COR-L47 (cell line): ENCODE measurements around the gene C6orf47.
A peak's percentile ranks its signal among the peaks of the same experiment; 100 is the strongest.

Experiments used
- DNase-seq: peaks from one replicate; lab custom pipeline; 2025; lab: John Stamatoyannopoulos, UW

C6orf47 gene

DNA sequence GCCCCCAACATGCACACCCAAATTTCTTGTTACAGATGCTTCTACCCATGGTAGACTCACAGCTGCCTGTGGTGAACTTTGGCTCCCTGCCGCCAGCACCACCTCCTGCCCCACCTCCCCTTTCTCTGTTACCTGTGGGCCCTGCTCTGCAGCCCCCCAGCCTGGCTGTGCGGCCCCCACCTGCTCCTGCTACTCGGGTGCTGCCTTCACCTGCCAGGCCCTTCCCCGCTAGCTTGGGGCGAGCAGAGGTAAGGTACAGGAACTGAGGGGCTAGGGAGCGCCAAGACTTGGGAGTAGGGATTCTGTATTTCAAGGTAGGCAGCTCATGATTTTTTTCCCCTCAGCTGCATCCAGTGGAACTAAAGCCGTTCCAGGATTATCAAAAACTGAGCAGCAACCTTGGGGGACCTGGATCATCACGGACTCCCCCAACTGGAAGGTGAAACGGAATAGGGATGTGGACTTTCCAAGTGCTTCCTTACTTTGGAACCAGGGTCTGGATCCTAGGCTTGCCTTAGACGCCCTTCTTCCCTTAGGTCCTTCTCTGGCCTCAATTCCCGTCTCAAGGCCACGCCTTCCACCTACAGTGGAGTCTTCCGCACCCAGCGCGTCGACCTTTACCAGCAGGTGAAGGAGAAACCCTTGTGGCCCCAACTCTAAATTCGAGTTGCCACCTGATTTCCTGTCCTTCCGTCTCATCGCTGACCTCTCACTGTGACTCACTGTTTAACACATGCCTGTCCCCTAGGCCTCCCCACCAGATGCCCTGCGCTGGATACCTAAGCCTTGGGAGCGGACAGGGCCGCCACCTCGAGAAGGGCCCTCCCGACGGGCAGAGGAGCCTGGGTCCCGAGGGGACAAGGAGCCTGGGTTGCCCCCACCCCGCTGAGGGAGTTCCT is 23.6 kb downstream of the C6orf47 start:
- DNase-seq: no peak

DNA sequence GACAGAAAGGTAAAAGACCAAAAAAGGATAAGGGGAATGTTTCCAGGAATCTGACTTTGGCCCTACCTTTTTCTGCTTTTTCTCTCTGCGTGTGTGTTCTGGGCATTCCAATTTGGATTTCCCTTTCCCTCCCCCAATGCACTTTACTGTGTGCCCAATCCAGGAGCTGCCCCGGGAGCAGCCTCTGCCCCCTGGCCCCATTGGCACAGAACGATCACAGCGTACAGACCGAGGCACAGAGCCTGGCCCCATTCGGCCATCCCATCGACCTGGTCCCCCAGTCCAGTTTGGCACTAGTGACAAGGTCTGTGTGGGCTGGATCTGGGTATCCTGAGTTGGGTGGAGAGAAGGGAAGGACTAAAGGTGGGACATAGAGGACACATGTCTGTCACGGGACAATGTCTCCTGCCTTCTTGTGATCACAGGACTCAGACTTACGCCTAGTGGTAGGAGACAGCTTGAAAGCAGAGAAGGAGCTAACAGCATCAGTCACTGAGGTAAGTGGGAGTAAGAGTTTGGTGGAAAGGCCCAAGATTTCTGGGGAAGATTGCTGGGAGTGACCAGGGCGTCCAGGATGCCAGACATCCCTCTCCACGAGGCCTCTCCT is 25.5 kb downstream of the C6orf47 start:
- DNase-seq: no peak

DNA sequence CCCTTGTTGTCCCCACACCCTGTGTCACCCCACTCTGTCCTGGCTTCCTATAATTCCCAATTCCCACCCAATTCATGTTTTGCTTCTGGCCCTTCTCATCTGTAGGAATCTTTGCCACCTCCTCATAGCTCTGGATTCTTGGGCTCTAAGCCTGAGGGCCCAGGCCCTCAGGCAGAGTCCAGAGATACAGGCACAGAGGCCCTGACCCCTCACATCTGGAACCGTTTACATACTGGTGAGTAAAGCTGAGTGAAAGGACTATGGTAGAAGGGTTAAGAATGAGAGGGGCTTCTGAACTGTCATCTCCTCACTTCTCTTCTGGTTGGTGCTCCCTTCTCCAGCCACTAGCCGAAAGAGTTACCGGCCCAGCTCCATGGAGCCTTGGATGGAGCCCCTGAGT is 26.4 kb downstream of the C6orf47 start:
- no peak for DNase-seq

DNA sequence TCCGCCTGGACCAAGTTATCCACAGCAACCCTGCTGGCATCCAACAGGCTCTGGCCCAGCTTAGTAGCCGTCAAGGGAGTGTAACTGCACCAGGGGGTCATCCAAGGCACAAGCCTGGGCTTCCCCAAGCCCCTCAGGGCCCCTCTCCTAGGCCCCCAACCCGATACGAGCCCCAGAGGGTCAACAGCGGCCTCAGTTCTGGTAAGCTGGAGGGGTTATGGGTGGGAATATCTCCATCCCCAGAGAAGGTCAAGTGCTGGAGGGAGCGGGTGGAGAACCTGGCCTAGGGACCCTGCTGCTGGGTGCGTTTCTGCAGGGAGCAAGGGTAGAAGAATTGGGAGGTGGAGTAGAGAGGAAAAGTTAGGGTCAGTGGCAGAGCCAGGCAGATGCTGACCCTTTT is 27.1 kb downstream of the C6orf47 start:
- no peak for DNase-seq

DNA sequence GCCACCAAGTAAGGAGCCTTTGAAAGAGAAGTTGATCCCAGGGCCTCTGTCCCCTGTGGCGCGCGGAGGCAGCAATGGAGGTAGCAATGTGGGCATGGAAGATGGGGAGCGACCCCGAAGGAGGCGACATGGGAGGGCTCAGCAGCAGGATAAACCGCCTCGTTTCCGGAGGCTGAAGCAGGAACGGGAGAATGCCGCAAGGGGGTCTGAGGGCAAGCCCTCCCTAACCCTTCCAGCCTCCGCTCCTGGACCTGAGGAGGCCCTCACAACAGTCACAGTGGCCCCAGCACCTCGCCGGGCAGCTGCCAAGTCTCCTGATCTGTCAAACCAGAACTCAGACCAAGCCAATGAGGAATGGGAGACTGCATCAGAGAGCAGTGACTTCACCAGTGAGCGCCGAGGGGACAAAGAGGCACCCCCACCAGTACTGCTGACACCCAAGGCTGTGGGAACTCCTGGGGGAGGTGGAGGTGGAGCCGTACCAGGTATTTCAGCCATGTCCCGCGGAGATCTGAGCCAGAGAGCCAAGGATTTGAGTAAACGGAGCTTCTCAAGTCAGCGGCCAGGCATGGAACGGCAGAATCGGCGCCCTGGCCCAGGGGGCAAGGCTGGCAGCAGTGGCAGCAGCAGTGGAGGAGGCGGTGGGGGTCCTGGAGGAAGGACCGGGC is 28.2 kb downstream of the C6orf47 start:
- no peak for DNase-seq

DNA sequence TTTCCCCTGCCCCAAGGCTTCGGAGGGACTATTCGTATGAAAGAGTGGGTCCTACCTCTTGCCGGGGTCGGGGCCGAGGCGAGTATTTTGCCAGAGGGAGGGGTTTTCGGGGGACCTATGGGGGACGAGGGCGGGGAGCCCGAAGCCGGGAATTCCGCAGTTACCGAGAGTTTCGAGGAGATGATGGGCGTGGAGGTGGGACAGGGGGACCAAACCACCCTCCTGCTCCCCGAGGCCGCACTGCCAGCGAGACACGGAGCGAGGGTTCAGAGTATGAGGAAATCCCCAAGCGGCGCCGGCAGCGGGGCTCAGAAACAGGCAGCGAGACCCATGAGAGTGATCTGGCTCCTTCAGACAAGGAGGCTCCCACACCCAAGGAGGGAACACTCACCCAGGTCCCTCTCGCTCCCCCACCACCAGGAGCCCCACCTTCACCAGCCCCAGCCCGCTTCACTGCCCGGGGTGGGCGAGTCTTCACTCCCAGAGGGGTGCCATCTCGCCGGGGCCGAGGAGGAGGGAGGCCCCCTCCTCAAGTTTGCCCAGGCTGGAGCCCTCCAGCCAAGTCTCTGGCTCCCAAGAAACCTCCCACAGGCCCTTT is 28.8 kb downstream of the C6orf47 start:
- DNase-seq: no peak

DNA sequence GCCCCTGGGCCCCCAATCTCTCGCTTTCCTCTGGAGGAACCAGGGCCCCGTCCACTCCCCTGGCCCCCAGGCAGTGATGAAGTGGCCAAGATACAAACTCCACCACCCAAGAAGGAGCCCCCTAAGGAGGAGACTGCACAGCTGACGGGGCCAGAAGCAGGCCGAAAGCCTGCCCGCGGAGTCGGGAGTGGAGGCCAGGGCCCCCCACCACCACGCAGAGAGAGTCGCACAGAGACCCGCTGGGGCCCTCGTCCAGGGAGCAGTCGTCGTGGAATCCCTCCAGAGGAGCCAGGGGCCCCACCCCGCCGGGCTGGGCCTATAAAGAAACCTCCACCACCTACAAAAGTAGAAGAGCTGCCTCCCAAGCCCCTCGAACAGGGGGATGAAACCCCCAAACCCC is 29.4 kb downstream of the C6orf47 start:
- no peak for DNase-seq

DNA sequence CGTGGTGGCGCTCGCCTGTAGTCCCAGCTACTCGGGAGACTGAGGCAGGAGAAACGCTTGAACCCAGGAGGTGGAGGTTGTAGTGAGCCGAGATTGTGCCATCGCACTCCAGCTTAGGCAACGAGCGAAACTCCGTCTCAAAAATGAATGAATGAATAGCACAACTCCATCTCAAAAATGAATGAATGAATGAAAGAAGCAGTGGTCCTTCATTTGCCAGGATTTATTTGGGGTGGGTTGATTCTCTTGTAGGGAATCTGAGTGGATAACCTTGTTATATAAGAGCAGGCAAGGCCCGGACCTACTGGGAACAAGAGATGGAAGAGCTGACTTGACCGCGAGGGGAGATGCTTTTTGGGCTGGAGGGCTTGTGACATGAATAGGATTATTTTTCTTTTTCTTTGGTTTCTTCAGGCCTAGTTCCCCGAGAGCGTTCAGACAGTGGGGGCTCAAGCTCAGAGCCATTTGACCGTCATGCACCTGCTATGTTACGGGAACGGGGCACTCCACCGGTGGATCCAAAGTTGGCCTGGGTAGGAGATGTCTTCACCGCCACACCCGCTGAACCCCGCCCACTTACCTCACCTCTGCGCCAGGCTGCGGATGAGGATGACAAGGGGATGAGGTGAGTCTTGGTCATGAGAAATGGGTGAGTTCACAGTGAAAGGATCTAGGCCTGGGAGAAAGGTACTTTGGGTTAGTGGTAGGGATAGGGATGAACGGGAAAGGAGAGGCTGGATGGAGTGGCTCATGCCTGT is 30.2 kb downstream of the C6orf47 start:
- DNase-seq: no peak

DNA sequence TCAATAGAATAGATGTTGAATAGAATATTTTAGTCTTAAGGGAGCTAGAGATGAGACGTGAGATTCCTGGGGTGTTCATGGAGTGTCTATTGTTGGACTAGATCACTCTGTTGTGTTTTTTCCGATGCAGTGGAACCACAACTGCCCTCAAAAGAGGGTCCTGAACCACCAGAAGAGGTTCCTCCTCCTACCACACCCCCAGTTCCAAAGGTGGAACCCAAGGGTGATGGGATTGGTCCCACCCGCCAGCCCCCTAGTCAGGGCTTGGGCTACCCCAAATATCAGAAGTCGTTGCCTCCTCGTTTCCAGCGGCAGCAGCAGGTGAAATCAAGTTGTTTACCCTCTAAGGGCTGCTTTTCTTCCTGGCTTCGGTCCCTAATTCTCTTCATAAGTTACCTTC is 31.6 kb downstream of the C6orf47 start:
- no peak for DNase-seq

DNA sequence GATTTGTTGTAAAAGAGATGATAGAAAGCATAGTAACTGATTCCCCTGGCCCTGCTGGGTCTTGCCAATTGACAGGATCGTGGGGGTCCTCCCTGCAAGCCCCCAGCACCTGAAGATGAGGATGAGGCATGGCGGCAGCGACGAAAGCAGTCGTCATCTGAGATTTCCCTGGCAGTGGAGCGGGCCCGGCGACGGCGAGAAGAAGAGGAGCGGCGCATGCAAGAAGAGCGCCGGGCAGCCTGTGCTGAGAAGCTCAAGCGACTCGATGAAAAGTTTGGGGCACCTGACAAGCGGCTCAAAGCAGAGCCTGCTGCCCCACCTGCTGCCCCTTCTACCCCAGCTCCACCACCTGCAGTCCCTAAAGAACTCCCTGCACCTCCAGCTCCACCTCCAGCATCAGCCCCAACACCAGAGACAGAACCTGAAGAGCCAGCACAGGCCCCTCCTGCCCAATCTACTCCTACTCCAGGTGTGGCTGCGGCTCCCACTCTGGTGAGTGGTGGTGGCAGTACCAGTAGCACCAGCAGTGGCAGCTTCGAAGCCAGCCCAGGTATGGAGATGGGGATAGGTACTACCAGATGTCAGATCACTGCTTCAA is 32.8 kb downstream of the C6orf47 start:
- DNase-seq: no peak

DNA sequence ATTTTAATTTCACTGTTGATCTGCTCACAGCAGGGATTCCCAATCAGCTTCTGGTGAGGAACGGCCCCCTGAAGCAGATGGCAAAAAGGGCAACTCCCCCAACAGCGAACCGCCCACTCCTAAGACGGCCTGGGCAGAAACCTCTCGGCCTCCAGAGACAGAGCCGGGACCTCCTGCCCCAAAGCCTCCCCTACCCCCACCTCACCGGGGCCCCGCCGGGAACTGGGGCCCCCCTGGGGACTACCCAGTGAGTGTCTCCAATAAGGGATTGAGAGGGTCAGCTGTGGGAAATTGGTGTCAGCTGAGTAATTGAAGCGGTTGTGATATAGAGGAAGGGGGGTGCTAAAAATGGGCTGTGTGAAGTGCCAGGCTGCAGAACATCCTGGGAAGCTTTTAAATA is 33.6 kb downstream of the C6orf47 start:
- DNase-seq: no peak

DNA sequence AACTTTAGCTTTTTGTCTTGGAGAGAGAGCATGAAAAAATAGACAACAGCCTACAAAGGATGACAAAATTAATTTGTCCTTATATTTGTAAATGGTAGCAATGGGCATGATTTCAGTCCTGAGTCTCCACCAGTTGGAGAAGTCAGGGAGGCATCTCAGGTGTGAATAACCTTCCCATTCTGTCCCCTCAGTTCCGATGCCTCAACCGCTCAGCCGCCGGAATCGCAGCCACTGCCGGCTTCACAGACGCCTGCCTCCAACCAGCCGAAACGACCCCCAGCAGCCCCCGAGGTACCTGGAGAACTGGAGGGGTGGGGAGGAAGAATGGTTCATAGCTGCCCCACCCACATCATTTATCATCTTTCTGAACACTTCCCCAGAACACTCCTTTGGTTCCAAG is 36.5 kb downstream of the C6orf47 start:
- no peak for DNase-seq

DNA sequence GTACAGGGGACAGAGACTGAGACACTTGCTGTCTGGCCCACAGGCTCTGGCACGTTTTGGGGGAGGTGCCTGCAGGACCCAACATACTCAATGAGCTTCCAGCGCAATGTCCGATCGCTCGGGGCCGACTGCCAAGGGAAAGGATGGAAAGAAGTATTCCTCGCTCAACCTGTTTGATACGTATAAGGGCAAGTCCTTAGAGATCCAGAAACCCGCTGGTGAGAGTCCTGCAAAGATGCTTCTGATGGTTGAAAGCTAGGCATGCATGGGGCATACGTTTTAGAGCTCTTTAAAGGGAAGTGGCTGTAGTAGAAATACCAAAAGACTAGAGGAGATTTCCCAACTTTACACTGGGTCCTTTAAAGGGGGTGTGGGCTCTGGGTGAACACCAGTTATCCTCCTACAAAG is 37.9 kb downstream of the C6orf47 start:
- no peak for DNase-seq

DNA sequence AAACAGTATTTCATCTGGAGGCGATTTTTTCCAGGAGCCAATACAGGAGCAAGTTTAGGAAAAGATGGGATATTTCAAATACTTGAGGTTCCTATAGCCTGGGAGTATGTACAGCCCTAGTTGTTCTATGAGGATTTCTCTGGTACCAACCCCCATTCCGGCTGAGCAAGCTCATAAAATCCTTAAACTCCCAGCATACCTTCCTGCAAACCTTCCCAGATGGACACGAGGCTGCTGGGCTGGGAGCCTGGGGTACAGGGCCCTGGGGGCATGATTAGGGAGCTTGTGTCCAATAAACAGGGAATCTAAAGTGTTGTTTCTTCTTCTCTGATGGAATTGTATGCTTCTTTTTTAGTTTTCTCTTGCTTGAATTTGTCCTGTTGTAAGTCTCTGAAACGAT is 38.6 kb downstream of the C6orf47 start:
- no peak for DNase-seq

DNA sequence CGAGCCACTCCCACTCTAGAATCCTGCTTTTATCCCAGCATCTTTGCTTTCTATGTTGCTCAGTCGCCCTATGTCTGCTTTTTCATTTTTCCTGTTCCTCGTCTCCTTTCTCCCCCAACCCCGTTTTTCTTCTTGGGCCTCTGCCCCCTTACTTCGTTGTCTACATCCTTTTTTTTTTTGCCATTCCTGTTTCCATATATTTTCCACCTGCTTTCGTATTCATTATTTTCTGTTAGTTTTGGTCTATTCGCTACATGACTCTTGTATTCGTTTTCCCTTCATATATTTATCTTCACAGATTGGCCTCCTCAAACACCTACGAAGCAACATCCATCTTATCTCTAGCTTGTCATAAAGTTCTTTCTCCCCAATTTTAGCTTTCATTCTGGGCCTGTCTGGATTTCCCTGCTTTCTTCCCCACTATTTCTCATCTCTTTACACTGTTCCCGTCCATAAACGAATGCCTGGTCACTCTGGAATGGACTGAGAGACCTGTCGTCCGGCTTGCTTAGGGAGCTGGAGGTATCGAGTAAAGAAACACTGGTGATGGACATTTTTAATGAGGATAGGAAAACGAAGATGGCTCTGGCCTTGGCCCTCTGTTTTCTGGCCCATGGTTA is 39.1 kb downstream of the C6orf47 start:
- DNase-seq: no peak

DNA sequence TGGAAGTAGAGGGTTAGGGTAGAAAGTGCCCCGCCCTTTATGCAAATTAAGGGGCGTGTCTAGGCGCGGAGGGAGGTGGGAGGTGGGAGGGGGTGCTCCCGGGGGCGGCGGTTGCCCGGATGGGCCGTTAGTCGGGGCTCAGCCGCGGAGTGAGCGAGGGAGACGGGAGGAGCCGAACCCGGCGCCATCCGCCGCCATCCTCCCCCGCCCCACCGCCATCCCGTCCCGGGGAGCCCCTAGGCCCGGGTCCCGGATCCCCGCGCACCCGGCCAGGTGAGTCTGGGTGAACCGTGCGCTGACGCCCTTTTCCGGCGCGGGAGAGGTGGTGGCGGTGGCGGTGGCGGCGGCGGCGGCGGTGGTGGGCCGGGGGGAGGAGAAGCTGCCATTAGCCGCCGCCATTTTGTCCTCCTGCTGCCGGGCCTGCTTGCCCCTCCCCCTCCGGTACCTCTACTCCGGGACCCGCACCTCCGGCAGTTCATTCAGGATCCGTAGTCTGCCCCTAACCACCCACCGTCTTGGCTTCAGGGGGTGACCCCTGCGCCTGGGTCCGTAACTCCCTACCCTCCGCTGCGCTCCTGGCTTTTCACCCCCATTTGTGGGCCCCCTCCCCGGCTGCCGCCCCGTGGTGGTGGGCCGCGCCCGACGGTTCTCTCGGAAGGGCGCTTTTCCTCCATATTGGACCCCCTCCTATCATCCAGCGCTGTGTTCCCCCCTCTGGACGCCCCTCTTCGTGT is 39.8 kb downstream of the C6orf47 start, which contains the start of gene PRRC2A:
Gene PRRC2A (plus strand): TSS at position 130 of the 734 bp plus-strand sequence. CDS start 2,075 bp downstream, outside the sequence.
- DNase-seq: peak; percentile 82

DNA sequence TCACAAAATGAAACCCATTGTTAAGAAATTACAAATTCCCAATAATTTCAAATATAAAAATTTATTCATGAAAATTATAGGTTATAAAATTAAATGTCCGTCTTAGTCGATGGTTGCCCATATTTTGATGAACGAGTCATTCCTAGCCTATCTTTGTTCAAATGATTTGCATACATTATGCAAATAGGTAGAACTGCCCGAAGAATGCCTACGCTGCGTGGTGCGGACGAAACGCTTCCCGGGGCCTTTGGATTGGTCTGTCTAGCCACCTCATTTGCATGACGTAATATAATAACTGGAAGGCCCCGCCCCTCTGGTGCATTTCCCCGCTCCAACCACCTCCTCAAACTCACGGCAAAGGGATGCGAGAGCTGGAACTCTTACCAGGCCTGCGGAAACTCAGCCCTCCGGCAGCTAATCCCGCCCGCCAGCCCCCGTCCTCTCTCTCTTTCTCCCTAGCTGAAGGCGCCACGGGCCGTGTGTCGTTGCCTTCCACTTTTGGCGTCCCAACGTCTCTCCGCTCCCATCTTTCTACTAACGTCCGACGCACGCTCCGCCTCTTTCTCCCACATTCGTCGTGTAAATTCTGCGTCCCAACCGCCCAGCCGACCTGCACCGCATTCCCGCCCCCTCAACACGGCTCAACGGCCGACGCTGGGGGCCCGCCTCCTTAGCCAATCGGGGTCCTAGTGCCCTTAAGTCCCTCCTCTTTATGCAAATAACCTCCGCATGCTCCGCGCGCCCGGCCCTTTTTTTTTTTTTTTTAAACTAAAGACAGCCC is 40.6 kb downstream of the C6orf47 start:
- DNase-seq: peak; percentile 99

DNA sequence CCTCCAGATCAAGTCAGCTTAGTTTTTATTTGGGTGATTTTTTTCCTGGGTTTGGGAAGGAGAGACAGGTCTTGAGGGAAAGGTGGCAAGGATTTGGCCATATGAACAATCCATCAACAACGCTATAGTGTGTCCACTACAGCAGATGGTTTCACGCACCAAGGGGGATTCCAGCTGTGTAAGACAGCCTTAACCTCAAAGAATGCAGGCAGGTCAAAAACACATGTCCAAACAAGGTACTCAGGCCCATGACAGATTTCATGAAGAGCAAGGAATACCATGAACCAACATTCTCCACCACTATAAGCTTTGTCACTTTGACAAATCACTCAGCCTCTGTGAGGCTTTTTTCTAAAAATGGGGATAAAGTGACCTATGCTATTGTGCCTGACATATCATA is 43.6 kb downstream of the C6orf47 start:
- no peak for DNase-seq

DNA sequence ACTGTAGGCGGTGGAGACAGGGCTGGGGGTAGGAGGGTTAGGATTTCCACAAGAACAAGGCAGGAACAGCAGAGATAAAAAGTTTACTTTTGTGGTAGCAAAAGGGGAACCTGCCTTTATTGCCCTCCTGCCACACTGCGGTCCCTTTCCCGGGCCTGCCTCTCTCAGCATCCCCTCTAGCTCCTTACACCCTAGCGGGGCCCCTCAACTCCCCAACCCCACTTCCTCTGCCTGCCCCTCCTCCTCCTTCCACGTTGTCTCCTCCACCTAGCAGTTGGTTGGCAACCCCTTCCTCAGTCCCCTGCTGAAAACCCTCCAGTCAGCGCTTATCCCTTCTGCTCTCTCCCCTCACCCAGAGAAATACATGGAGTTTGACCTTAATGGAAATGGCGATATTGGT is 44.8 kb downstream of the C6orf47 start:
- DNase-seq: no peak
